Right ventricle myocardium inferior (tissue), 1 donor: ENCODE measurements around the gene CNP. TPM values are rescaled to one million over a fixed set of nuclear protein-coding genes. Genes with fewer than 3 reads are reported as not detected.
A peak's percentile ranks its signal among the peaks of the same experiment; 100 is the strongest.
"Not testable (repeated sequence)": the region's sequence is repeated elsewhere in the genome, so short reads cannot be mapped to it uniquely, and the experiment has no call there.

ENCODE experiments used
- ATAC-seq: fragments of 200-7000 bp; cut with Tn5 transposase; one replicate; pipeline ENCODE4 v1.9.1; 2020; ENCODE audit warnings: mild to moderate bottlenecking, moderate library complexity
- DNase-seq: peaks from one replicate; pipeline ENCODE4 v3.0.0; 2021; ENCODE audit errors: missing footprints
- intact Hi-C: fragments of 100-400 bp; cut with DNase I; formaldehyde crosslinking; loops from one replicate; pipeline ENCODE4 v1.11.0; 2022
- total RNA-seq: library from RNA; stranded (reverse); fragmentation: NEBNext Ultra II Directional; extraction: Animal tissue kit (Norgen Biotek cat#: 25700); gene quantifications from one replicate; pipeline ENCODE4 v1.2.1, GENCODE V29; 2021
- donor health status: DM: no; HTN: yes; CAD: no; lungs with severe emphysema.

CNP gene
- total RNA-seq, 1 donor from 2014 or later = 28.2 TPM

GRCh38 chr17:42018988-42019387, 52.4 kb downstream of the CNP start:
- intact Hi-C loops = no loop called here
- no peak for DNase-seq
- no peak for ATAC-seq

- intact Hi-C loops = loop anchor here (10.0 kb wide), 1 partner anchor 505 kb away; no protein-coding TSS in a partner anchor
- DNase-seq (peak; percentile 98), ATAC-seq (peak; percentile 80)
Measured at GRCh38 chr17:42019509-42020404, 53.2 kb downstream of the CNP start, which contains the start of gene NKIRAS2. Gene NKIRAS2, plus strand, starts transcription at chr17:42020090. Its CDS starts 1,488 bp downstream, at chr17:42021578.

GRCh38 chr17:42020845-42021244, 54.2 kb downstream of the CNP start:
- intact Hi-C loops = loop anchor here (10.0 kb wide), 1 partner anchor 504 kb away; no protein-coding TSS in a partner anchor
- not testable (repeated sequence) for ATAC-seq

GRCh38 chr17:42023524-42024349, 57.1 kb downstream of the CNP start:
- intact Hi-C loops = loop anchor here (10.0 kb wide), 1 partner anchor 501 kb away; no protein-coding TSS in a partner anchor
- DNase-seq (no peak), ATAC-seq (no peak)

More at GRCh38 chr17:42020845-42021244, 54.2 kb downstream of the CNP start:
- DNase-seq = not testable (repeated sequence)

- peak; percentile 9 for ATAC-seq
- no peak for DNase-seq
- intact Hi-C loops = loop anchor here (1.0 to 10.0 kb wide), 3 partner anchors 37 to 500 kb away; no protein-coding TSS in a partner anchor
Measured at GRCh38 chr17:42025191-42025579, 58.6 kb downstream of the CNP start.

GRCh38 chr17:42025936-42026335, 59.3 kb downstream of the CNP start:
- no peak for DNase-seq
- intact Hi-C loops = loop anchor here (1.0 to 10.0 kb wide), 3 partner anchors 36 to 499 kb away; no protein-coding TSS in a partner anchor
- ATAC-seq = no peak

- no peak for DNase-seq
- intact Hi-C loops = loop anchor here (5.0 to 10.0 kb wide), 2 partner anchors 35 to 498 kb away; no protein-coding TSS in a partner anchor
- no peak for ATAC-seq
Measured at GRCh38 chr17:42026857-42027589, 60.4 kb downstream of the CNP start.

Other genes starting within 250 kb of the CNP start
- 0.14 TPM for gene HAP1, start 232.2 kb upstream of the CNP start, total RNA-seq
- gene JUP, start 180.1 kb upstream of the CNP start, total RNA-seq = 192 TPM
- 7.8 TPM for gene P3H4, start 154.8 kb upstream of the CNP start, total RNA-seq
- gene FKBP10, start 153.8 kb upstream of the CNP start, total RNA-seq = 11.7 TPM
- 18.1 TPM for gene NT5C3B, start 130.6 kb upstream of the CNP start, total RNA-seq
- gene KLHL10, start 129.0 kb upstream of the CNP start, total RNA-seq = not detected
- 3.7 TPM for gene KLHL11, start 101.4 kb upstream of the CNP start, total RNA-seq
- 32.3 TPM for gene ACLY, start 47.8 kb upstream of the CNP start, total RNA-seq
- gene ODAD4, start 36.2 kb upstream of the CNP start, total RNA-seq = 0.76 TPM
- gene DNAJC7, start 50.6 kb downstream of the CNP start, total RNA-seq = 79.0 TPM
- gene NKIRAS2, start 53.3 kb downstream of the CNP start, total RNA-seq = 47.1 TPM
- 0.73 TPM for gene C17orf113, start 83.8 kb downstream of the CNP start, total RNA-seq
- 0.11 TPM for gene ZNF385C, start 131.7 kb downstream of the CNP start, total RNA-seq
- gene DHX58, start 145.9 kb downstream of the CNP start, total RNA-seq = 5.0 TPM
- gene KAT2A, start 154.6 kb downstream of the CNP start, total RNA-seq = 22.0 TPM
- 0.11 TPM for gene HSPB9, start 156.0 kb downstream of the CNP start, total RNA-seq
- gene RAB5C, start 188.2 kb downstream of the CNP start, total RNA-seq = 45.6 TPM
- 0.24 TPM for gene KCNH4, start 214.3 kb downstream of the CNP start, total RNA-seq
- not detected for gene HCRT, start 218.7 kb downstream of the CNP start, total RNA-seq
- 7.1 TPM for gene GHDC, start 227.7 kb downstream of the CNP start, total RNA-seq